Left cardiac atrium (tissue), 4 donors: Measurements from ENCODE around the gene ZNF821. TPM values are rescaled to one million over a fixed set of nuclear protein-coding genes. Genes with fewer than 3 reads are reported as not detected.
"Not testable (repeated sequence)": the region's sequence is repeated elsewhere in the genome, so short reads cannot be mapped to it uniquely, and the experiment has no call there.

Experiments used
- ATAC-seq, 2 donors: fragments of 200-7000 bp; cut with Tn5 transposase; one replicate each; pipeline ENCODE4 v1.9.1; 2020; ENCODE audit warnings: mild to moderate bottlenecking in 2 of 2, moderate library complexity in 2 of 2
- DNase-seq: peaks from one replicate; pipeline ENCODE4 v3.0.0-alpha.2; 2020
- intact Hi-C, 2 donors: fragments of 100-400 bp; cut with DNase I; formaldehyde crosslinking; loops; one replicate each; pipeline versions ENCODE4 v1.14.1 to v1.15.1; 2022 to 2023
- long read RNA-seq: library from polyadenylated mRNA; unstranded; transcript quantifications from one replicate; pipeline ENCODE4 v2.0.0, GENCODE V29; 2021
- total RNA-seq, 2 donors: library from RNA; stranded (reverse); fragmentation: NEBNext Ultra II Directional; extraction: Animal tissue kit (Norgen Biotek cat#: 25700); gene quantifications; one replicate each; pipeline ENCODE4 v1.2.1, GENCODE V29; 2021
- donor health status: DM: no; HTN: yes; CAD: no.
- donor health status: DM: no; HTN: yes; CAD: no; lungs with severe emphysema.
- donor health status: DM: yes; HTN: yes; CAD: no.
- donor health status: Dilated cardiomyopathy.

Gene ZNF821
- total RNA-seq: 1 to 10 TPM; 3.6 to 5.7 TPM
- long read RNA-seq, partial matches to known transcripts: 0 of 20 reads
- long read RNA-seq, other reads (novel, unspliced or antisense): 12 of 20 reads

DNA sequence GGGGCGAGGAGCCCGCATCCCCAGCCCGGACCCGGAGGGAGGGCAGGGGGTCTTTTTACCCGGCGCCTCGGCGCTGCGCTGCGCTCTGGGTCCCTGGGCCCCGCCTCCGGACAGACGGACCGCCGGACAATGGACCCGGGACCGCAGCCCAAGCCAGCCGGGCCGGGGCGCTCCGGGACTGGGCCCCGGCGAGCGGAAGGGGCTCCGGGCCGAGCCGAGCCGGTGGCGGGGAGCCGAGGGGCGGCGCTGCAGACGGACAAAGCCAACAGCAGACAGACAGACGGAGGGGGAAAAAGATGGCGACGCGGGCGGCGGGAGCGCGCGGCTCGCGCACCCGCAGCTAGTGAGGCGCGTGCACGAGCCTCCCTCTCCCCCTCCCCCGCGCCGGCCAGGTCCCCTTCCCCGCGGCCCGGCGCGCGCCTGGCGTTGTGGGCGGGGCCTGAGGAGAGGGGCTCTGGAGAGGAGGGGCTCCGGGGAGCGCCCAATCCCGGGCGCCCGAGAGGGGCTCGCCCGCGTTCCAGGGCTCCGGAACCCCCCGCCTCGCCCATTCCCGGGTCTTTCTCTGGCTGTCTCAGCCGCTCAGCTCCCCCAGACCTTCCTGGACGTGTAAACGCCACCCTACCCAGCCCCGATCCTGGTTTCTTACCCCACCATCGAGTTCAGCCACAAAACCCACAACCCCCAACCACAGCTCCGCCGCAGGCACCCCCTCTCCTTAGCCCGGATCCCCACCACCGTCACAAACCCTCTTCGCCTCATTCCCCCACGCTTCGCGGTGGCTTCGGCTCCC lies at the start of gene ZNF821:
ZNF821 (minus strand) TSS at position 334 of the 790 bp plus-strand sequence. CDS start 4,236 bp downstream, outside the sequence.
- ATAC-seq: peak; percentile 93 to 95
- intact Hi-C loops: loop anchor here in 1 of 2 donors (5.0 kb wide), 2 partner anchors 77 to 78 kb away; partner anchors contain the start of gene AP1G1
- DNase-seq: peak; percentile 84

DNA sequence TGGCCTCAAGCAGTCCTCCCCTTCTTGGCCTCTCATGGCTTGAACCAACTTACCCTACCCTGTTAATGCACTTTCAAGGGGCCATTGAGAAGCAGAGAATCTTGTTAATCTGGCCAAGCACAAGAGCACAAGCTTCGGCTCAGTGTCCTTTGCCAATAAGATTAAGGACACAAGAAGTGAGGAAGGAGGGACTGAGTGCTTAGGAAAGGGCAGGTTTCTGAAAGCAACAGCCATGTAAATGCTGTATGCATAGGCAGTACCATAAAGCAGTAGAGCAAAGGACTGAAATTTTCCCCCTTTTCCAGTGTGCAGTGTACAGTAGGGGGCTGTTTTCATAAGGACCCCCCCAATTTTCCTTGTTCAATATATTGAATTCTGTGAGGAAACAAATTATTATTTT lies 49.0 kb upstream of the ZNF821 start:
- intact Hi-C loops: no loop called here
- ATAC-seq: no peak

DNA sequence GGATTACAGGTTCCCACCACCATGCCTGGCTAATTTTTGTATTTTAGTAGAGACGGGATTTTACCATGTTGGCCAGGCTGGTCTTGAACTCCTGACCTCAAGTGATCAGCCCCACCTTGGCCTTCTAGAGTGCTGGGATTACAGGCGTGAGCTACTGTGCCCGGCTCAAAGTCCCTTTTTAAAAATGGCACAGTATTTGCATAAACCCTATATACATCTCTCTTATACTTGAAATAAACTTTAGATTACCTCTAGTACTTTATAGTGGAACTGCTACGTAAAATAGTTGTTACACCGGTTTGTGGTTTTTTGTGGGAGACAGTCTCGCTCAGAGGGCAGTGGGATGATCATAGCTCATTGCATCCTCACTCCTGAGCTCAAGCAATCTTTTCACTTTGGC lies 47.6 kb upstream of the ZNF821 start:
- no peak for ATAC-seq
- no peak for DNase-seq
- intact Hi-C loops: no loop called here

More for the DNA sequence above, 49.0 kb upstream of the ZNF821 start:
- no peak for DNase-seq

GRCh38 chr16:71931001-71931400 lies 47.0 kb upstream of the ZNF821 start:
- intact Hi-C loops: no loop called here
- ATAC-seq (no peak), DNase-seq (no peak)

DNA sequence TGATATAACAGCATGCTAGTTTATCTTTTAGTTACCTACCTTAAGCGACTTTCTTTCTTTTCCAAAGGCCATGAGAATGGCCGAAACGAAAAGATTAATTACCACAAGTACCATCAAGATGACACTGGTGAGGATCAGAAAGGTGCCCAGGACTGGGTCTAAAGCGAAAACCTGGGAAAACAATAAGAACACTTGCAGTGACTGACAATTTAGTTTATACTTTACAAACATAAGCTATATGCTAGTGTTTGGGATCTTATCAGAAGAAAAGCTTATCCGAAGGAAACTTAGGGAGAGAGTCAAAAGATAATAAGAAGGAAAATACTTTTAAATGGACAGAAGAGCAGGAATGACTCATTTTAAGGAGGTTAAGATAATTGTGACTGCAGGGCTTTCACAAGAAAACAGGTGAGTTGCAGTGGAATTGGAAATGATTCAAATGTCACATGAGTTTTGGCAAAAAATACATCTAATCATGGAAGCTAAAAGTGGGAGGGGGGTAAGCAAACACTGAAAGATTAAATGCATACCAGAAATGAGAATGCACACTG lies 46.1 kb upstream of the ZNF821 start:
- intact Hi-C loops: no loop called here
- ATAC-seq (no peak), DNase-seq (no peak)

GRCh38 chr16:71929048-71929447 lies 45.1 kb upstream of the ZNF821 start:
- peak; percentile 44 for DNase-seq
- ATAC-seq: peak; percentile 56 to 60
- intact Hi-C loops: no loop called here

- intact Hi-C loops: no loop called here
- no peak for DNase-seq
Measured at GRCh38 chr16:71927787-71928186, 43.8 kb upstream of the ZNF821 start.

GRCh38 chr16:71927383-71927782 lies 43.4 kb upstream of the ZNF821 start:
- peak; percentile 76 for DNase-seq
- intact Hi-C loops: no loop called here
- peak; percentile 71 to 81 for ATAC-seq

More at GRCh38 chr16:71927787-71928186, 43.8 kb upstream of the ZNF821 start:
- ATAC-seq: peak; percentile 24 to 41

- intact Hi-C loops: no loop called here
- ATAC-seq: no peak
Measured at GRCh38 chr16:71924710-71925109, 40.7 kb upstream of the ZNF821 start.

GRCh38 chr16:71923941-71924690 lies 40.1 kb upstream of the ZNF821 start:
- intact Hi-C loops: no loop called here
- no peak for ATAC-seq
- DNase-seq: no peak

More at GRCh38 chr16:71924710-71925109, 40.7 kb upstream of the ZNF821 start:
- DNase-seq: no peak

- no peak for DNase-seq
- no peak for ATAC-seq
- intact Hi-C loops: no loop called here
Measured at GRCh38 chr16:71920658-71921057, 36.7 kb upstream of the ZNF821 start.

DNA sequence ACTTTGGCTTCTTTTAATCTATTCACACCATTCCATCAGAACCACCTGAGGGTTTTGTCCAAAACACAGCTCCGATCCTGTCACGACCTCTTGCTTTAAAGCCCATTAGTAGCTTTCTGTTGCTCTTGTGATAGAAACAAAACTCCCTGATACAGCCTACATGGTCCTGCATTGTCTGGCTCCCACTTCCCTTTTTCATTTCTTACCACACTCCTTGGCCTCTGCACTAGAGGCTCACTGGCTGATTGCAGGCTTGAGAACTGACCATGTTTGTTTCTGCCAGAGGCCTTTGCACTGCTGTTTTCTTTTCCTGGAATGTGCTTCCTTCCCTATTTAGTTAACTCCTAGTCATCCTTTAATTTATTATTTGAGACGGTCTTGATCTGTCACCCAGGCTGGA lies 35.1 kb upstream of the ZNF821 start:
- peak; percentile 54 to 57 for ATAC-seq
- DNase-seq: no peak
- intact Hi-C loops: no loop called here

DNA sequence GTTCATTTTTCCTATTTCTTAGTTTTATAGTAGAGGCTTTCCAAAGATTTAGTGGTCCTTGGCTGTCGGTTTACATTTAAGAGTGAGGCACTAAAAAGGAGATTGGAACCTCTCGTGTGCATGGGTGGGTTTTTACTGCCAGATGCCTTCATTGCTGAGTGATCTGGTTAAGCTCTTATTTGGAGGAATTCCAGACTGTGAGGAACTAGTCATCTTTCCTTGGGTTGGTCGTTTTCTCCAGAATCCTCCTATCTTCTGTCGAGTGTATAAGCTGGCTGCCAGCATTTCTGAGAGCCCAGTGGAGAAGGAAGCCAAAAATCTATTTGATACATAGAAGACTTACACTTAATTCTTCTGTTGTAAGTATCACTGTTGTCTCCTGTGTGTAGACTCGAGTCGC lies 33.9 kb upstream of the ZNF821 start:
- intact Hi-C loops: no loop called here
- DNase-seq (no peak), ATAC-seq (no peak)

GRCh38 chr16:71916397-71916920 lies 32.5 kb upstream of the ZNF821 start:
- intact Hi-C loops: no loop called here
- DNase-seq: no peak
- ATAC-seq: no peak

- DNase-seq (no peak), ATAC-seq (no peak)
- intact Hi-C loops: no loop called here
Measured at GRCh38 chr16:71915350-71915749, 31.4 kb upstream of the ZNF821 start.

- intact Hi-C loops: no loop called here
- DNase-seq (no peak), ATAC-seq (no peak)
Measured at GRCh38 chr16:71914802-71915201, 30.8 kb upstream of the ZNF821 start.

- DNase-seq (no peak), ATAC-seq (no peak)
- intact Hi-C loops: no loop called here
Measured at GRCh38 chr16:71912534-71913275, 28.7 kb upstream of the ZNF821 start.

DNA sequence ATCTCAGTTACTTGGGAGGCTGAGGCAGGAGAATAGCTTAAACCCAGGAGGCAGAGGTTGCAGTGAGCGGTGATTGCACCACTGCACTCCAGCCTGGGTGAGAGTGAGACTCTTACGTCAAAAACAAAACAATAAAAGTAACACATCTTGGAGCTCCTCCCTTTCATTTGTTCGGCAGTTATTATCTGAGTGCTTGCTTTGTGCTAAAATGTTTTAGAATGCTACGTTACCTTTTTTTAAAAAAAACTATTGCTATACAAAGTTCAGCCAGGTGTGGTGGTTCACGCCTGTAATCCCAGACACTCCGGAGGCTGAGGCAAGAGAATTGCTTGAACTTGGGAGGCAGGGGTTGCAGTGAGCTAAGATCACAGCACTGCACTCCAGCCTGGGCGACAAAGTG lies 27.1 kb upstream of the ZNF821 start:
- no peak for DNase-seq
- no peak for ATAC-seq
- intact Hi-C loops: no loop called here

- DNase-seq, intact Hi-C loops, ATAC-seq: not testable (repeated sequence)
Measured at GRCh38 chr16:71905765-71906164, 21.8 kb upstream of the ZNF821 start.
